BLaER1 (cell line): ENCODE measurements around the gene PDLIM4.

Experiments
- H3K27ac ChIP-seq: shearing (Covaris generic); formaldehyde crosslinking; 2 replicates; pipeline ENCODE4 v1.8.1; 2022
- H3K27me3 ChIP-seq: shearing (Covaris generic); formaldehyde crosslinking; 2 replicates; pipeline ENCODE4 v1.8.1; 2022
- H3K36me3 ChIP-seq: shearing (Covaris generic); formaldehyde crosslinking; 2 replicates; pipeline ENCODE4 v1.8.1; 2022
- H3K4me1 ChIP-seq: shearing (Covaris generic); formaldehyde crosslinking; 2 replicates; pipeline ENCODE4 v1.8.1; 2022
- H3K4me2 ChIP-seq: shearing (Covaris generic); formaldehyde crosslinking; 2 replicates; pipeline ENCODE4 v1.8.1; 2022
- H3K4me3 ChIP-seq: shearing (Covaris generic); formaldehyde crosslinking; 2 replicates; pipeline ENCODE4 v1.8.1; 2022
- H3K9ac ChIP-seq: shearing (Covaris generic); formaldehyde crosslinking; 2 replicates; pipeline ENCODE4 v1.8.1; 2022
- H3K9me3 ChIP-seq: shearing (Covaris generic); formaldehyde crosslinking; 2 replicates; pipeline ENCODE4 v1.8.1; 2022
- H4K20me1 ChIP-seq: shearing (Covaris generic); formaldehyde crosslinking; 2 replicates; pipeline ENCODE4 v1.8.1; 2022
- Cebpa-rat ChIP-seq: shearing (Covaris generic); IDR thresholded peaks from 2 replicates; pipeline ENCODE4 v1.8.1; 2022

Gene PDLIM4

DNA sequence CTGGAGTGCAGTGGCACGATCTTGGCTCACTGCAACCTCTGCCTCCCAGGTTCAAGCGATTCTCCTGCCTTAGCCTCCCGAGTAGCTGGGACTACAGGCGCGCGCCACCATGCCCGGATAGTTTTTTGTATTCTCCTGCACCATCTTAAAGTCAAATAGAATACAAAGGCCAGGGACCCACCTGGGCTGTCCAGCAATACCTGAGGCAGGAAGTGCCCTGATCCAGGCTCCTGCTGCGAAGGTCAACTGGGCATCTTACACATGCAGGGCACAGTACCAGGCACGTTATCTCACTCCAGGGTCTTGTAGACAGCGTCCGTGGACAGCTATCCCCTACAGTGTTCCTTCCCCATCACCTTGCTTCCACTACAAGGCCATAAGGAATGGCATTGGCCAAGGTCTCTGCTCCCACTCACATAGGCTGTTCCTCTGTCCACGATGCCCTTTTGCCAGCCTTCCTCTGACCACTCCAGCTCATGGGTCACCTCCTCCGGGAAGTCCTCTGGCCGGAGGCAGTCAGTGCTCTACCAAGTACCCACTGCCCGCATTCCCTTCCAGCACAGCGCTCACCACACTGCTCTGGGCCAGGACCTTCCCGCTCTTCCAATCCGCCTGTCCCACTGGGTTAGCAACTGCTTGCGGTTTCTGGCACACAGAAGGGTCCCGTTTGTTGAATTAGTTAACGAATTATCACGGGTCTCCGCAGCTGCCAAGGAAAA, 30.8 kb upstream of the PDLIM4 start:
- peak overlapping the region; percentile 81 for H3K9ac ChIP-seq
- H3K27ac ChIP-seq = peak overlapping the region; percentile 82; the same call in 1 of the 2 replicates
- H3K9me3 ChIP-seq = no peaks in the 10 kb centered on the region
- TF ChIP-seq Cebpa-rat = no peak
- H4K20me1 ChIP-seq = peaks cover 9% of the 10 kb centered on the region; the same call in 1 of the 2 replicates
- peak overlapping the region; percentile 99 for H3K4me2 ChIP-seq
- H3K4me1 ChIP-seq = peaks cover 95% of the 10 kb centered on the region
- peaks cover 8% of the 10 kb centered on the region; the same call in 1 of the 2 replicates for H3K27me3 ChIP-seq
- 0 out of 2 replicates have a peak, but pooled peaks cover 3% of the 10 kb centered on the region for H3K36me3 ChIP-seq
- H3K4me3 ChIP-seq = peak overlapping the region; percentile 85

DNA sequence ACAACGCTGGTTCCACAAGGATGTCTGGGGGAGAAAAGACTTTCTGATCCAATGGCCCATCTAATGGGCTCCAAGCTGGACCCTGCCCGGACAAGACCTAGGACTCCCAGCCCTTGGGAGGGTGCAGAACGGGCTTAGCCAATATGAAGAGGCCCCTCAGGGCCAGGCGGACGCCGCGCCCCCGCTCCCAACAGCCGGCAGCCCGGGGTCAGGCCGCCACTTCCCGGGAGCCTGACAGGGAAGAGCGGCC, 30.3 kb upstream of the PDLIM4 start:
- H3K27me3 ChIP-seq = peaks cover 8% of the 10 kb centered on the region; the same call in 1 of the 2 replicates
- H3K4me2 ChIP-seq = peak overlapping the region; percentile 99
- no peaks in the 10 kb centered on the region for H3K9me3 ChIP-seq
- peak overlapping the region; percentile 82 for H3K27ac ChIP-seq
- H4K20me1 ChIP-seq = peaks cover 6% of the 10 kb centered on the region; the same call in 1 of the 2 replicates
- 0 out of 2 replicates have a peak, but pooled peaks cover 3% of the 10 kb centered on the region for H3K36me3 ChIP-seq
- peak overlapping the region; percentile 85 for H3K4me3 ChIP-seq
- no peak for TF ChIP-seq Cebpa-rat
- H3K9ac ChIP-seq = peak overlapping the region; percentile 81
- peaks cover 90% of the 10 kb centered on the region for H3K4me1 ChIP-seq

DNA sequence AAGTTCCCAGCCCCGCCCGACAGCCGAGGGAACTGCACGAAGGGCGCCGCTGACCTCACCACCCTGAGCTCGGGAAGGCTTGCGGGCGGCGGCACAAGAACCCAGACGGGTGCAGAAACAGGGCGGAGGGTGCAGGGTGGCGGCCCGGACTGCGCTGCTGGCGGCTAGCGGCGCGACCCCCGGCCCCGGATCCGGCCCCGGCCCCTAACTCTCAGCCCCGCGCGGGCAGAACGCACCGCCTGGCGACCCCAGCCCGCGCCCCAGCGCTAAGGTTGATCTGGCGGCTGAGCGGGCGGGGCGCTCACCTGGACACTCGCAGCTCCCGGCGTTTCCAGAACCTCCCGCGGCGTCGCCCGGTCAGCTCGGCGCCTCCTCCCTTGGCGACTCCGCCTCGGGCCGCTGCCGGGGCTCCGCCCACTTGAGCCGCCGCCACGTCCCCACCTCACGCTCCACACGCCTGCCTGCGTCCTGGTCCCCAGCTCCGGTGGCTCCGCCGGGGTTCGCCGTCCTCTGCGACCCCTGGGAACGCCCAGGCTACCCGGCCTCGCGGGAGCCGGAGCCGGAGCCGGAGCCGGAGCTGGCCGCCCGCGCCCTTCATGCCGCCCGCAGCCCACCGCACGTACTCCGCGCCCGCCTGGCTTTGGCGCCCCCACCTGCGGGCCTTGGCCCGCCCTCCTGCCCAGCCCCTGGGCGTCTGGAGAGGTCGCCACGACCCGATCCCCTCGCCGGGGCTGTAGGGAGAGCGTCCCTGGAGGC, 29.8 kb upstream of the PDLIM4 start, which contains the start of gene P4HA2:
Gene P4HA2 (minus strand): TSS at position 369 of the 756 bp plus-strand sequence. CDS start 9,227 bp downstream, outside the sequence.
- peak within 1 kb of the TSS; percentile 82 for H3K27ac ChIP-seq
- H3K9me3 ChIP-seq = no peaks in the 10 kb centered on the region
- peak within 1 kb of the TSS; percentile 99 for H3K4me2 ChIP-seq
- no peak for TF ChIP-seq Cebpa-rat
- H3K4me3 ChIP-seq = peak within 1 kb of the TSS; percentile 85
- H3K9ac ChIP-seq = peak within 1 kb of the TSS; percentile 81
- peaks cover 8% of the 10 kb centered on the region; the same call in 1 of the 2 replicates for H3K27me3 ChIP-seq
- peaks cover 85% of the 10 kb centered on the region for H3K4me1 ChIP-seq
- H4K20me1 ChIP-seq = peaks cover 4% of the 10 kb centered on the region; the same call in 1 of the 2 replicates
- H3K36me3 ChIP-seq = 0 out of 2 replicates have a peak, but pooled peaks cover 3% of the 10 kb centered on the region

DNA sequence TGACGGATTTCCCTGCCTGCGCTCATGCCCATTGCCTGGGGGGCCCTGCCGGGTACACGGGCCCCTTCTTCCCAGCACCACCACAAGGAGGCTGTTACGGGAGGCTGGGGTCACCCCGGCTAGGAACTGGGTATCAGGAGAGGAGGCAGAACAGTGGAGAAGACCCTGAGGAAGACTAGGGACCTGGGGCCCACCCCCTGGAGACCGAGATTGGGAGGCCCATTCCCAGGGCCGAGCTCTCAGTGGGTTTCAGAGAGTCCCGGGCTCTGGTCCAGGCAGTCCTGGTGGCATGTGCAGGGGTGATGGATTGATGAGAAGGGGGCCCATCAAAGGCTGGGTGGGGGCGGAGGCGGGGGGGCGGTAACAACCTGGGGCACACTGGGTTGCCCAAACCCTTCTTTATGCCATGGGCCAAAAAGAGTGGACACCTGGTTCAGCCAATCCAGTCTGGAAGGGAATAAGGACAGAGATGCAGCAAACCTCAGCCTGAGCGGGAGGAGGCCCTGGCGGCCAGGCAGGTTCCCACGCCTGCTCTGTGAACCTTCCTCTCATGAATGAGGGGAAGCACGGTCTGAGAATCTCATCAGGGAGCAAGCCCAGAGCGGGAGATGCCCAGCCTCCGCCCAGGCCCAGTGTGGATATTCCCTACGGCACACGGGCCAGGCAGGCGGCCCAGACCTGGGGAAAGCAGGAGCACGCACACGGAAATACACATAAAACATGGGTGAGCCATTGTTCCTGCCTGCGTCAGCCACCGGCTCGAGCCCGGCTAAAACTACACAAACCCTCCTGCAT, 29.1 kb upstream of the PDLIM4 start:
- Histone ChIP-seq H3K27ac (peak overlapping the region; percentile 82), H3K9me3 (no peaks in the 10 kb centered on the region), H3K9ac (peak overlapping the region; percentile 81), H3K36me3 (0 out of 2 replicates have a peak, but pooled peaks cover 3% of the 10 kb centered on the region), H3K4me3 (peak overlapping the region; percentile 85), H3K4me1 (peaks cover 77% of the 10 kb centered on the region), H4K20me1 (no peaks in the 10 kb centered on the region), H3K27me3 (peaks cover 8% of the 10 kb centered on the region; the same call in 1 of the 2 replicates), H3K4me2 (peak overlapping the region; percentile 99)
- no peak for TF ChIP-seq Cebpa-rat

DNA sequence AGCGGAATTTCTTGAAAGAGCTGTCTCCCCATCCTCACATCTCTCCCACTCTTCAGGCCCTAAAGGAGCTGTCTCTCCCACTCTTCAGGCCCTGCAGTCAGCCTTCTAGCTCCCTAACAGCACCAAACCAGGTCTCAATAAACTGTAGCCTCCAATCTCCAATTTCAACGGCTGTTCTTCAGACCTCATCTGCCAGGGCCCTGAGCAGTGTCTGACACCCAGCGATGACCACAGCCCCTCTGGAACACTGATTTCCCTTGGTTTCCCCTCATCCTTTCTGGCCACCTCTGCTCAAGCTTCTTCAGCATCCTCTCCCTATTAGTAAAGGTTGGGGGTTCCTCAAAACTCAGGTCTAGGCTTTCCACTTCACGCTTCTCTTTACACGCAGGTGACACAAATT, 28.3 kb upstream of the PDLIM4 start:
- no peaks in the 10 kb centered on the region for H4K20me1 ChIP-seq
- TF ChIP-seq Cebpa-rat = no peak
- no peak overlapping the region for H3K9ac ChIP-seq
- peak overlapping the region; percentile 99 for H3K4me2 ChIP-seq
- H3K4me1 ChIP-seq = peaks cover 69% of the 10 kb centered on the region
- H3K9me3 ChIP-seq = no peaks in the 10 kb centered on the region
- peak overlapping the region; percentile 54 for H3K27ac ChIP-seq
- no peak overlapping the region for H3K4me3 ChIP-seq
- H3K27me3 ChIP-seq = peaks cover 8% of the 10 kb centered on the region; the same call in 1 of the 2 replicates
- no peaks in the 10 kb centered on the region for H3K36me3 ChIP-seq

DNA sequence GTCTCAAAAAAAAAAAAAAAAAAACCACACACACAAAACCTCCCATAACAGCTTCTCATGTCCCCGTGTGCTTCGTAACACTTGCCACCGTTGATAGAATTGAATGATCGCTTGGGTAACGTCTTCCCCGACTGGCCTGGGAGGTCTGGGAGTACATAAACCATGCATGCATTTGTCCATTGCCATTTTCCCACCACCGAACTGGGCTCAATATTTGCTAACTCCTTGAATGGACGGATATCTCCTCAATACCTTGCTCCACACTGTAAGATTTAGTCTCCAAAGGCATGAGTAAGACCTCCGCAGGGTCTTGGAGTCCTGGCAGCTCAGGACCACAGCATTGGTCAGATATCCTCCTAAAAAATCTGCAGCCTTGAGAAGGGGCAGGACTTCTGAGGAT, 26.6 kb upstream of the PDLIM4 start:
- H4K20me1 ChIP-seq = no peaks in the 10 kb centered on the region
- H3K4me2 ChIP-seq = peak overlapping the region; percentile 99
- H3K4me1 ChIP-seq = peaks cover 56% of the 10 kb centered on the region
- peaks cover 8% of the 10 kb centered on the region; the same call in 1 of the 2 replicates for H3K27me3 ChIP-seq
- H3K36me3 ChIP-seq = no peaks in the 10 kb centered on the region
- no peak overlapping the region for H3K27ac ChIP-seq
- no peak for TF ChIP-seq Cebpa-rat
- H3K9ac ChIP-seq = no peak overlapping the region
- H3K4me3 ChIP-seq = no peak overlapping the region
- H3K9me3 ChIP-seq = no peaks in the 10 kb centered on the region

DNA sequence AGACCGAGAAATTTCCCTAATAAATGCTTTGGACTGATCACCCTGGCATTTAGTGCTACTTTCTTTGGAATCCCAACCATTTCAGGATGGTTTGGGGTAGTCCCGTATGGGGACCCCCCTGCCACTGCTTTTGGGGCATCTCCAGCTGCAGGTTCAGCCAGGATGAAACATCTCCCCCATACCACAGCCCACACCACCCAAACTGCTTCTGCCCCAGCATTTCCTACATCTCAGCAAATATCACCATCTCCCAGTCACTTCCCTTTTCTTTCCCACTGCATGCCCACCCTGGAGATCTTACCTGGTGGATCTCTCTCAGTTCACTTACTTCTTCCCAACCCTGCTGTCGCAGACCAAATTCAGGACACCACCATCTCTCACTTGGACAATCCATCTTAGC, 25.0 kb upstream of the PDLIM4 start:
- Histone ChIP-seq H3K9ac (no peak overlapping the region), H3K27me3 (no peaks in the 10 kb centered on the region; the same call in 1 of the 2 replicates), H3K4me3 (no peak overlapping the region), H3K4me2 (no peak overlapping the region), H3K9me3 (no peaks in the 10 kb centered on the region), H3K27ac (no peak overlapping the region), H3K36me3 (no peaks in the 10 kb centered on the region), H3K4me1 (peaks cover 48% of the 10 kb centered on the region), H4K20me1 (no peaks in the 10 kb centered on the region)
- TF ChIP-seq Cebpa-rat = no peak

DNA sequence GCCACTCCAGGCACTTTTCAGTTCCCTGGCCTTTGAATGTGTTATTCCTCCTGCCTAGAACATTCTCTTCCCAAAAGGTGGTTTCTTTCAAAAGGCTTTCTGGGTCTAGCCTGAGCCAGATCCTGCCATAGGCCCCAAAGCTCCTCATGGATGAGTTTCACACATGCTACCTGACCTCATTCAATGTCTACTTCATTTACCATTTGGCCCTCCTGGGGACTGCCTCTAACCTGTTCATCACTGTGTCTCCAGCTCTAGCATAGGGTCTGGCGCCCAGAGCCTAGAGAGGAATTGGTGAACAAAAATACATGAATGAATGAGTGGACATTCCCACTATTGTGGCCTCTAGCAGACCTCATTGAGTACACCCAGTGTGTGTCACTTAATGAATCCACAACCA, 24.4 kb upstream of the PDLIM4 start:
- Histone ChIP-seq H3K4me1 (peaks cover 48% of the 10 kb centered on the region), H3K27me3 (no peaks in the 10 kb centered on the region; the same call in 1 of the 2 replicates), H4K20me1 (no peaks in the 10 kb centered on the region), H3K4me2 (no peak overlapping the region), H3K27ac (no peak overlapping the region), H3K9ac (no peak overlapping the region), H3K36me3 (no peaks in the 10 kb centered on the region), H3K4me3 (no peak overlapping the region), H3K9me3 (no peaks in the 10 kb centered on the region)
- TF ChIP-seq Cebpa-rat = no peak
